HG02870 (cell line): ENCODE measurements around the gene MS4A10.
"Not testable (repeated sequence)": the region's sequence is repeated elsewhere in the genome, so short reads cannot be mapped to it uniquely, and the experiment has no call there.

ENCODE experiments used
- ATAC-seq: cut with Tn5 transposase; IDR thresholded peaks from one replicate; pipeline ENCODE4 v1.9.1; 2021; ENCODE audit warnings: mild to moderate bottlenecking, moderate library complexity; ENCODE audit not compliant: unreplicated experiment

Gene MS4A10

DNA sequence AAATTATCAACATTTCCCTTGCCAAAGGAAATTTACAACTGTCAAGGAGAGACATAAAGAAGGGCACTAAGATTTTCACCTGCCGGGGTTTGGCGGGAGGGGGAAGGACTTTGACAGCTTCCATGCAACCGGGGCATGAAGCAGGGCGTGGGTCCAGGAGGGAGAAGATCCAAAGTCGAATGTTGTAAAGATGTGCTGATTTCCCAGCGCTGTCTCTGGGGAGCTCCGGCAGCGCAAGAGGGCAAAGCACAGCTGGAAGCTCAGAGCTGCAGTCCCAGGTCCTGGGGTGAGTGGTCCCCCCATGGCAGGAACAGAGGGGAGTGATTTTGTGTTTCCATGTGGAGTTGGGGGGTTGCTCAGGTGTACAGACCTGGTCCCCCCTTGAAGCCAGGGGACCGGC is at the start of gene MS4A10:
MS4A10 (plus strand) TSS at position 198 of the 400 bp plus-strand sequence. CDS start 5,003 bp downstream, outside the sequence.
- ATAC-seq = no peak

GRCh38 chr11:60739114-60739513 is 46.0 kb upstream of the MS4A10 start:
- ATAC-seq = no peak

DNA sequence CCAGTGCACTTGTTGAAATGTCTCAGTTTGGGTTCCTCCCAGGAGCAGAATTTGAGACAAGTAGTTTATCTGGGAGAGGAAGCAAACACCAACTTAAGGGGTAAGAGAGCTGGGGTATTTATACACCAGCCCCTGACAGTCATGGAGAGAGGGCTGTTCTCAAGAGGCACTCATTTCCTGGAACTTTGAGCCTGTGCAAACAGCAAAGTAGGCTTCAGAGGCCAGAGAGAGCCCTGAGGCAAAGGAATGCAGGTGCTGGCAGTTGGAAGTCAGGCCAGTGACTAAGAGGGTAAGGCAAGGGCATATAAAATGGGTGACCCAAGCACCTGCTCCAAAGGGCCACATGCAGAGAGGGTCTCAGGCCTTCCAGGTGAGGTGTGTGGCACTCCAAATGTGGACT is 44.6 kb upstream of the MS4A10 start:
- no peak for ATAC-seq

DNA sequence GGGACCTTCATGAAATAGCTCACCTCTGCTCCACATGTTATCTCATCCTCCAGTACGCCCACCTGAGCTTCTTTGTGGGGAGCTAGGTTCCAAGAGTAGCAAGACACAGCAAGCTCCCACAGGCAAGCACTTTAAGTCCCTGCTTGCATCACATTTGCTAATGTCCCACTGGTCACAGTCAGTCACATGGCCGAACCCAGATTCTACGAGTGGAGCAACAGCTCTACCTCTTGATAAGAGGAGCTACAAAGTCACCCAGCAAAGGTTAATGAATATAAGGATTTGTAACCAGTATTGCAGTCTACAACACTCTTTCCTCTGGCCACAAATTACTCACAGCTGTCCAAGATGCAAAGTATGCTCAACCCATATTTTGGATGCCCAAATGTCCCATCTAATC is 43.7 kb upstream of the MS4A10 start:
- ATAC-seq = no peak

DNA sequence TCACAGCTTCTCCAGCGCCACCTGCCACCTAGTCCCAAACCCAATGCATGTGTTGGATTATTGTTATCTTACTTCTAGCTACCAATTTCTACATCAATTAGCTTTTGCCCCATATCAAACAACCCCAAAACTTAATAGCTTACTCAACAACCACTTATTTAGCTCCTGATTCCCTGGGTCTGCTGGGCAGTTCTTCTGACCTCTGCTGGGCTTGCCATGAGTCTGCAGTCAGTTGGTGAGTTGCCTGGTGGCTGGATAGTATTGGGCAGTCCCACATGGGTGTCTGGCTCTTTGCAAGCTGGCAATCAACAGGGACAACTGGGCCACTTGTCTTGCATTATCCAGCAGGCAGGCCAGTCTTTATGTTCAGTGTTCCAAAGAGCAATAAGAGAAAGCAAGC is 42.1 kb upstream of the MS4A10 start:
- ATAC-seq = no peak

GRCh38 chr11:60744114-60744513 is 41.0 kb upstream of the MS4A10 start:
- no peak for ATAC-seq

GRCh38 chr11:60747359-60747873 is 37.7 kb upstream of the MS4A10 start:
- no peak for ATAC-seq

GRCh38 chr11:60748225-60748624 is 36.9 kb upstream of the MS4A10 start:
- no peak for ATAC-seq

DNA sequence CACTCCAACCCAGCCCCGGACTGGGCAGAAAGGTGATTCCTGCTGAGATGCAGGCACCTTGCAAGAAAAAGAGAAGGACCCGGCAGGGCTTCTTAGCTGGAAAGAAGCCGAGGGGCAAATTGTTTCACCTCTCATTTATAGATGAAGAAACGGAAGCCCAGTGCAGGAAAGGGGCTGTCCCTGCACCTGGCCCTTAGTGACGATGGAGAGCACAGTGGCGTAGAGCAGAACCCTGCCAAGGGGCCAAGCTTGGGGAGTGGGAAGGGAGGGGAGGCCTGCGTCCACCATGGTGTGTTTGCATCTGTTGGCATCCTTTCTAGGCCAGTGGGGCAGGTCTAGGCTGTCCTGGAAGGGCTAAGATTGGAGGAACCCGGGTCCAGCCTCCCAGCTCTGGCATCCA is 36.3 kb upstream of the MS4A10 start:
- ATAC-seq = no peak

GRCh38 chr11:60750911-60751310 is 34.2 kb upstream of the MS4A10 start:
- no peak for ATAC-seq

DNA sequence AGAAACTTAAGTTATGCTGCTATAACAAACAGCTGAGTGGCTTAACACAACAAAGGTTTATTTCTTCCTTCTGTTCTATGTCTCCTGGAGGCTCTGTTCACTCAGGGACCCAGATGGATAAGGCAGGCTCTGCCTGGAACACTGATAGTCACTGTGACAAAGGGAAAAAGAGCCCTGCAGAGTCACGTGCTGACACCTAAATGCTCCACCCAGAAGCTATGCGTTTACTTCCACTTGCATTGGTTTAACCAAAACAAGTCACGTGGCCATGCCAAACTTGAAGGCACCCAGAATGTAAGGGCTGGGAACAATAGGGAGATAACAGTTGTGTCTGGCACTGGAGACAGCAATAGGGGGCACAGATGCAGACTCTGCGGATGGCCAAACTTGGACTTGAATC is 31.8 kb upstream of the MS4A10 start:
- ATAC-seq = no peak

DNA sequence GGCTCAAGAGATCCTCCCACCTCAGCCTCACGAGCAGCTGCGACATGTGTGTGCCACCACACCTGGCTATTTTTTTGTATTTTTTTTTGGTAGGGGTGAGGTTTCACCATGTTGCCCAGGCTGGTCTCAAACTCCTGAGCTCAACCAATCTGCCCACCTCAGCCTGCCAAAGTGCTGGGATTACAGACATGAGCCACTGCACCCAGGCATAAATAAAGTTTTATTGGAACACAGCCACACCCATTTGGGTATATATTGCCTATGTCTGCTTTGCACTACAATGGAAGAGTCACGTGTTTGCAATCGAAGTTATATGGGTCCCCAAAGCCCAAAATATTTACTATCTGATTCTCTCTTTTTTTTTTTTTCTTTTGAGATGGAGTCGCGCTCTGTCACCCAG is 30.2 kb upstream of the MS4A10 start:
- no peak for ATAC-seq

DNA sequence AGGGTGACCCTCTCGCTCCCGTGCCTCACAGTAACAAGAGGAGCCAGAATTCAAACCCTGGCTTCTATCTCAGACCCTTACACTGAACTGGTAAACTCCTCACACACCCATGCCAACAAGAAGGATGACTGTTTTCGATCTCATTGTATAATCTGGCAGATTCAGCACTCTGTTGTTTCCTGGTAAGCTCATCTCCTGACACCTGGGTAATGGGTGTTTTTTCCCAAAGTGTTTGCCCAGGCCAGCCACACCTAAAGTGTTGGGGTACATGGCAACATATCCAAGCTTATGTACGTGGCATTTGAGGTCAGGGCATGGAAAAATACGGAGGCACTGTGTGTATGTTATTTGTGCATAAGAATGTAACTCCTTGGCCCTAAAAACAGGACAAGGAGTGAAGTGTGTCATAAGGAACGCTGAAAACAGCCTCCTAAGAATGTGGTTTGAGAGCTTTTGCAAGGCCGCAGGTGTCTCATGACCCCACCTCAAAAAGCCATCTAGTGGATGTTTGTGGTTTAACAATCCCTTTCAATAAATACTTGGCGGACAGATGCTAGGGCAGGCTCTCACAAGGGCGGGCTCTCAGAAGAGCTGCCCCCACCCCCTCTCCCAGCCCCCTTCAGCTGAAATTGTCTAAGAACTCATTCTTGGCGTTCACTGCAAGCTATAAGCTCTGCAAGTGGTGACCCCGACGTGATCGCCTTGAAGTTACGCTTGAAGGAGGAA is 28.7 kb upstream of the MS4A10 start, which contains the start of gene MS4A15:
MS4A15 (plus strand) TSS at position 561 of the 726 bp plus-strand sequence. CDS start 6,867 bp downstream, outside the sequence.
- no peak for ATAC-seq

DNA sequence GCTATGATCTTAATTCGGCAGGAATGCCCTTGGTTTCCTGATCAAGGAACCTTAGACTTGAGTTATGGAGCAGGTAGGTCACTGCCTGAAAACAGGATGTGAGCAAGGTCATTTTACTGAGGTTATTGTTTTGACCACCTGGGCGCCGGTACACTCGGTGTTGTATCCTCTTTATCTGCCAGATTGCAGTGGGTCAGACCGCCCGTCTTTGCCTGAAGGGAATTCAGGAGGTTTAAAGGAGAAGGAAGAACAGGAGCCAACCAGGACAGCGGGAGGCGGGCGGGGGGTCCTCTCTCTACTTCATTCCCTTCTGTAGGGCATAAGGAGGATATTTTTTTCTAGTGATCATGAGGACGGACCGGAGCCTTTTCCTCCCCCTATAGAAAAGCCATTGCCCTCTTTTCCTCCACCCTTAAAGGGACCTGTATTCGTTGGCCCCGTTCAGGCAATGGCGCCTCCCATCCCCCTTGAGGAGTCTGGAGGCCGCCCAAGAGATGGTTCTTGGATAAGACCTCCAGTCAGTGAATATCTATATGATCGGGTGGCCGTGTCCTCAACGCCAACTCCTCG is 27.8 kb upstream of the MS4A10 start:
- no peak for ATAC-seq

- ATAC-seq = not testable (repeated sequence)
Observed at GRCh38 chr11:60758671-60759070, 26.5 kb upstream of the MS4A10 start.

DNA sequence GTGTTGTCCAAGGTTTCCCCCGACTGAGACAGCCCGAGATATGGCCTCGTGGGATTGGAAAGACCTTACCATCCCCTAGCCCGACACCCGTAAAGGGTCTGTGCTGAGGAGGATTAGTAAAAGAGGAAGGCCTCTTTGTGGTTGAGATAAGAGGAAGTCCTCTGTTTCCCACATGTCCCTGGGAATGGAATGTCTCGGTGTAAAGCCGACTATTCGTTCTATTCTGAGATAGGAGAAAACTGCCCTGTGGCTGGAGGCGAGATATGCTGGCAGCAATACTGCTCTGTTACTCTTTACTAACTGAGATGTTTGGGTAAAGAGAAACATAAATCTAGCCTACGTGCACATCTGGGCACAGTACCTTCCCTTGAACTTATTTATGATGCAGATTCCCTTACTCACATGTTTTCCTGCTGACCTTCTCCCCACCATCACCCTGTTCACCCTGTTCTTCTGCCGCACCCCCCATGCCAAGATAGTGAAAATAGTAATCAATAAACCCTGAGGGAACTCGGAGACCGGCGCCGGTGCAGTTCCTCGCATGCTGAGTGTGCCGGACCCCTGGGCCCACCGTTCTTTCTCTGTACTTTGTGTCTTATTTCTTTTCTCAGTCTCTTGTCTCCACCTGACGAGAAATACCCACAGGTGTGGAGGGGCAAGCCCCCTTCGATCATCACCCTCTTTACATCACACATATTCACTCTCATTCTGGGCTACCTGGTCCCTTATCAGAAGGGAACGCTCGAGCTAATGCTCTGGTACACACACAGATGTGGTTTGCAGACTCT is 25.5 kb upstream of the MS4A10 start:
- not testable (repeated sequence) for ATAC-seq

- peak; percentile 24 for ATAC-seq
Observed at GRCh38 chr11:60761436-60762190, 23.5 kb upstream of the MS4A10 start.

GRCh38 chr11:60762851-60763691 is 22.1 kb upstream of the MS4A10 start:
- ATAC-seq = peak; percentile 44

GRCh38 chr11:60763692-60764369 is 21.3 kb upstream of the MS4A10 start:
- ATAC-seq = peak; percentile 37
